ENCODE results near the gene CHRDL2. TPM values are rescaled to one million over a fixed set of nuclear protein-coding genes. Genes with fewer than 3 reads are reported as not detected.

Gene CHRDL2
- total RNA-seq, 1 experiment from 2014 or later, result 0.39 TPM

DNA sequence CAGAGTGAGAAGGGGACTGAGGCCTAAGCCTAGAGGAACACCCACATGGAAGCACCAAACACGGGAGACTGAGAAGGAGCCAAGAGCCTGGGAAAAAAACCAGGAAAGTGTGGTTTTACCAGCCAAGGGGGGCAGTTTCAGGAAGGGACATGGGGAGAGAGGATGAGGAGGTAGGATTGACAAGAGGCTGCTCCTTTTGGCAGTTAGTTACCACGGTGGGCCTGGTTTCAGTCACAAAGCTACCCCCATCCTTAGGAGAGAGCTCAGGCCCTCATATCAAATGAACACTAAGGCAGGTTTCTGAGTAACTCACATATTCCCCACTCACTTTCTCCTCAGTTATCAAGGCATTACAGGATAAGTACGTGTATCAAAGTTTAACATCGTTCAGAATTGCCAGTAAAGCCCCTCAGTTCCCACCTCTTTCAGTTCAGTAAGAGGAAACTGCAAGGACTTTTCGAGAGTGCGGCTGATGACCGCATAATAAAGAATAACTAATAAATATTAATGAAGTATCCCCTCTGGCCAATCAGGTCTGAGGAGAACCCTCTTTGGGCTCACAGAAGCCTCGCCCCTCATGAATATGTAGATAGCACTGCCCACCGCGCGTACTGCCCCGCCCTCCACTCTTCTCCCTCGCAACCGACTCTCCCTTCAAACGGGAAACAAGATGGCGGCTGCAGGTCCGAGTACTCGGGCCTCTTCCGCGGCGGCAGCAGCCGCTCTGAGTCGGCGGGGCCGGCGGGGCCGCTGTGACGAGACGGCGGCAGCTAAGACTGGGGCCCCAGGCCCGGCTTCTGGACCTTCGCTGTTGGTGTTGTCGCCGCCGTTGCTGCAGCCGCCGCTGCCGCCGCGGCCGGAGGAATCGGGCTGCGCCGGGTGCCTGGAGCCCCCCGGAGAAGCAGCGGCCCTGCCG lies 17.2 kb upstream of the CHRDL2 start, which contains the start of gene RNF169:
RNF169 (plus strand) TSS at position 639 of the 916 bp plus-strand sequence; CDS start at position 671, 32 bp downstream.
- Histone ChIP-seq H3K18ac (ENCODE audit: insufficient read length, low read depth, low read length) (peak within 1 kb of the TSS; percentile 66), H3K79me1 (ENCODE audit: insufficient read depth, low read depth, low read length, poor library complexity, severe bottlenecking) (no peaks in the 10 kb centered on the region), H3K27ac (ENCODE audit: insufficient read length, low read depth, low read length) (no peak within 1 kb of the TSS), H3K4me1 (ENCODE audit: insufficient read depth, low read length) (0 out of 2 replicates have a peak, but pooled peaks cover 3% of the 10 kb centered on the region), H4K20me1 (ENCODE audit: control insufficient read depth, insufficient read depth, insufficient read length) (no peaks in the 10 kb centered on the region), H3T11ph (ENCODE audit: low read length) (no peak within 1 kb of the TSS), H2BK12ac (ENCODE audit: insufficient read length, low read depth, low read length) (no peak within 1 kb of the TSS), H3K4ac (ENCODE audit: low read depth, low read length) (no peak within 1 kb of the TSS), H3K56ac (ENCODE audit: insufficient read length, low read depth, low read length) (no peak within 1 kb of the TSS), H3K9me3 (ENCODE audit: control insufficient read depth, low read depth, low read length) (no peaks in the 10 kb centered on the region), H3K23ac (ENCODE audit: insufficient read length, low read depth, low read length) (no peak within 1 kb of the TSS), H3K4me2 (ENCODE audit: insufficient read depth, insufficient read length, low read length) (peak within 1 kb of the TSS; percentile 81), H4K8ac (replicated peaks; ENCODE audit: insufficient read length, low read depth, low read length) (no peak within 1 kb of the TSS), H4K5ac (ENCODE audit: insufficient read length, low read depth, low read length) (no peak within 1 kb of the TSS), H2BK20ac (ENCODE audit: low read depth, low read length, poor library complexity, severe bottlenecking) (no peak within 1 kb of the TSS), H3K23me2 (ENCODE audit: insufficient read length, low read depth, low read length, poor library complexity, severe bottlenecking) (peaks cover 5% of the 10 kb centered on the region), H2BK120ac (ENCODE audit: low read depth, low read length, poor library complexity, severe bottlenecking) (no peak within 1 kb of the TSS), H2BK5ac (ENCODE audit: insufficient read length, low read length) (no peak within 1 kb of the TSS), H2AK5ac (ENCODE audit: insufficient read length, low read length) (no peak within 1 kb of the TSS), H2AFZ (ENCODE audit: low read length) (no peak within 1 kb of the TSS), H3K9ac (ENCODE audit: extremely low read depth, insufficient read length, low read length) (peak within 1 kb of the TSS; percentile 72), H3K79me2 (ENCODE audit: insufficient read depth, low read length) (peaks cover 8% of the 10 kb centered on the region; the same call in 1 of the 2 replicates), H4K91ac (ENCODE audit: insufficient read length, low read depth, low read length) (no peak within 1 kb of the TSS), H3K27me3 (ENCODE audit: insufficient read depth, low read length) (no peaks in the 10 kb centered on the region), H3K14ac (ENCODE audit: insufficient read depth, low read length) (peak within 1 kb of the TSS; percentile 91), H2BK15ac (ENCODE audit: low read depth, low read length) (no peak within 1 kb of the TSS)
- H3K36me3 Mint-ChIP-seq (ENCODE audit: insufficient read depth in 1 of 3, low read depth in 3 of 3), result peaks cover 0 to 3% (median 0%) of the 10 kb centered on the region in 3 experiments; a peak in 3 of 7 replicates
- DNase-seq, result peak; percentile 95
- WGBS (ENCODE audit: extremely low coverage, insufficient read length, low lambda C conversion rate), result no CpG with 5 or more reads among the region's 47 CpGs
- H3K4me1 Mint-ChIP-seq, result peaks cover 20 to 28% of the 10 kb centered on the region in 2 experiments
- peak within 1 kb of the TSS; percentile 74 to 90 (median 80); a peak in 6 of 7 replicates for H3K27ac Mint-ChIP-seq
- peaks cover 9% of the 10 kb centered on the region; the same call in 1 of the 2 replicates for H3K27me3 Mint-ChIP-seq (ENCODE audit: low read depth)
- H3K4me3 Mint-ChIP-seq, result peak within 1 kb of the TSS; percentile 75 to 92
- TF ChIP-seq, protein P1, sequence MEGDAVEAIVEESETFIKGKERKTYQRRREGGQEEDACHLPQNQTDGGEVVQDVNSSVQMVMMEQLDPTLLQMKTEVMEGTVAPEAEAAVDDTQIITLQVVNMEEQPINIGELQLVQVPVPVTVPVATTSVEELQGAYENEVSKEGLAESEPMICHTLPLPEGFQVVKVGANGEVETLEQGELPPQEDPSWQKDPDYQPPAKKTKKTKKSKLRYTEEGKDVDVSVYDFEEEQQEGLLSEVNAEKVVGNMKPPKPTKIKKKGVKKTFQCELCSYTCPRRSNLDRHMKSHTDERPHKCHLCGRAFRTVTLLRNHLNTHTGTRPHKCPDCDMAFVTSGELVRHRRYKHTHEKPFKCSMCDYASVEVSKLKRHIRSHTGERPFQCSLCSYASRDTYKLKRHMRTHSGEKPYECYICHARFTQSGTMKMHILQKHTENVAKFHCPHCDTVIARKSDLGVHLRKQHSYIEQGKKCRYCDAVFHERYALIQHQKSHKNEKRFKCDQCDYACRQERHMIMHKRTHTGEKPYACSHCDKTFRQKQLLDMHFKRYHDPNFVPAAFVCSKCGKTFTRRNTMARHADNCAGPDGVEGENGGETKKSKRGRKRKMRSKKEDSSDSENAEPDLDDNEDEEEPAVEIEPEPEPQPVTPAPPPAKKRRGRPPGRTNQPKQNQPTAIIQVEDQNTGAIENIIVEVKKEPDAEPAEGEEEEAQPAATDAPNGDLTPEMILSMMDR (conservative IDR thresholded peaks at IDR 0.05), result no peak
- H3K9me3 Mint-ChIP-seq, result peaks cover 0 to 2% of the 10 kb centered on the region in 2 experiments; a peak in 2 of 5 replicates
